Subcutaneous abdominal adipose tissue (tissue), 5 donors: ENCODE data around the gene RASA3.

ENCODE experiments used
- H3K27ac ChIP-seq: one replicate; pipeline ENCODE4 v1.7.0; 2013; ENCODE audit warnings: low read depth, mild to moderate bottlenecking, inconsistent platforms, low read length, moderate library complexity
- H3K27me3 ChIP-seq, 5 donors: one replicate each; pipeline ENCODE4 v1.7.0; 2013; ENCODE audit warnings: low read length in 5 of 5, inconsistent platforms in 1 of 5; ENCODE audit not compliant: control insufficient read depth in 5 of 5, insufficient read depth in 4 of 5
- H3K36me3 ChIP-seq, 5 donors: one replicate each; pipeline ENCODE4 v1.7.0; 2013; ENCODE audit warnings: low read length in 5 of 5; ENCODE audit not compliant: control insufficient read depth in 5 of 5, insufficient read depth in 5 of 5
- H3K4me1 ChIP-seq, 5 donors: one replicate each; pipeline ENCODE4 v1.7.0; 2013; ENCODE audit warnings: low read length in 5 of 5, mild to moderate bottlenecking in 3 of 5, moderate library complexity in 1 of 5; ENCODE audit not compliant: control insufficient read depth in 5 of 5, insufficient read depth in 5 of 5
- H3K4me3 ChIP-seq, 5 donors: one replicate each; pipeline ENCODE4 v1.7.0; 2013; ENCODE audit warnings: low read length in 5 of 5, low read depth in 1 of 5
- H3K9ac ChIP-seq, 5 donors: one replicate each; pipeline ENCODE4 v1.7.0; 2013; ENCODE audit warnings: low read length in 5 of 5, mild to moderate bottlenecking in 4 of 5, moderate library complexity in 3 of 5
- H3K9me3 ChIP-seq, 5 donors: one replicate each; pipeline ENCODE4 v1.7.0; 2013; ENCODE audit warnings: low read length in 5 of 5; ENCODE audit not compliant: control insufficient read depth in 5 of 5
- donor health status: healthy.
- donor health status: healthy.
- donor health status: healthy.
- donor health status: healthy.
- donor health status: healthy.

Gene RASA3

DNA sequence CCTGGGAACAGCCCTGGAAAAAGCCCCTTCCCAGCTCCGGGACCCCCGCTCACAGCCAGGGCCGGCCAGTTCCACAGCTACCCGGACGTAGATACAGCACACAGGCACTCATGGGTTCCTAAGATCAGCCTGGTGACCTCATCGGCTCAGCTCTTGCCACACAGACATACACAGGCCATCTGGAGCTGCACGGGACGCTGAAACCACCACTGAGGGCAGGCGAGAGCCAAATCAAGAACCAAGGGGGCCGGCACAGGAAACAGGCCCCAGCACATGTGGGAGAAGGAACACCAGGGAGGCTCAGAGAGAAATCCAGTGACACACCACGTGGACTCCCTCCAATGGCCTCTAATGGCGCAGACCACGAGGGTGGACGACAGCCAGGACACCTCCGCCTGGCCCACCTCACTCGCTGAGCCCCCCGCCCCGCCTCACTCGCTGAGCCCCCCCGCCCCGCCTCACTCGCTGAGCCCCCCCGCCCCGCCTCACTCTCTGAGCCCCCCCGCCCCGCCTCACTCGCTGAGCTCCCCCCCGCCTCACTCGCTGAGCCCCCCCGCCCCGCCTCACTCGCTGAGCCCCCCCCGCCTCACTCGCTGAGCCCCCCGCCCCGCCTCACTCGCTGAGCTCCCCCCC lies 88.9 kb downstream of the RASA3 start:
- H3K27me3 ChIP-seq: no peaks in the 10 kb centered on the region
- H3K9ac ChIP-seq: peak overlapping the region in 1 of 5 donors; percentile 62
- H3K36me3 ChIP-seq: peaks cover 0 to 24% (median 6%) of the 10 kb centered on the region in 5 donors
- peaks cover 4 to 60% (median 39%) of the 10 kb centered on the region in 5 donors for H3K4me1 ChIP-seq
- no peak overlapping the region for H3K4me3 ChIP-seq
- no peaks in the 10 kb centered on the region for H3K9me3 ChIP-seq
- peak overlapping the region; percentile 80 for H3K27ac ChIP-seq

DNA sequence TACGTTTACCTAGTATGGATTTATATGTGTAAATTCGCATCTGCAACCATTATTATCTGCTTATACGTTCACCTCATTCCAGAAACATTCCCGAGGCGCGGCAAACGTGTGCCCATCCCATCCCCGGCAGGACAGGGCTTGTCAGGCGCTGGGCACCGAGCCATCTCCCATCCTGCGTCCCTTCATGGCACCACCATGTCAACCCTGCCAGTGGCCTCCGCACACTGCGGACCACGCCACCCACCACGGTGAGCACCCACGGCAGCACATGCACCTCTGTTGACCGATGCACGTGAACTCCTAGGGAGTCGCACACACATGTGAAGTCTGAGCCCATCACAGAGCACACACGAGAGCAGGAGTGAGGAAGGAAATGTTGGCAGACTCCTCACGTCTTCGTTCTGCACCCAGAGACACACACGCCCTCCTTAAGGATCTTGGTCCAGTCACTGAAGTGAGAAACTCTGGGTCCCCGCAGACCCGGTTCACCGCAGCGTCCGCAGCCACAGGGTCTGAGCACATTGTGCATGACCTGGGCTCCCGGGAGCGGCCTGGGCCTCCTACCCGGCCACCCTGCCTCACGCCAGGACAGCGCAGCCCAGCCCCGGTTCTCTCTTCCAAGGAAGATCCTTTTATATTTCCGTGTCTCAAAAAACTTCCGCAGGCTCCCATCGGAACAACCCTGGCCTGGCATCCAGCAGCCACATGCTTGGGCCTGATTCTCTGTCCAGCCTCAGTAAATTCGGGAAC lies 90.2 kb downstream of the RASA3 start:
- H3K9me3 ChIP-seq: no peaks in the 10 kb centered on the region
- H3K9ac ChIP-seq: peak overlapping the region in 1 of 5 donors; percentile 62
- peaks cover 0 to 22% (median 7%) of the 10 kb centered on the region in 5 donors for H3K36me3 ChIP-seq
- H3K4me1 ChIP-seq: peaks cover 5 to 61% (median 43%) of the 10 kb centered on the region in 5 donors
- peak overlapping the region; percentile 80 for H3K27ac ChIP-seq
- H3K27me3 ChIP-seq: peaks cover 0 to 3% (median 0%) of the 10 kb centered on the region in 5 donors
- H3K4me3 ChIP-seq: no peak overlapping the region

DNA sequence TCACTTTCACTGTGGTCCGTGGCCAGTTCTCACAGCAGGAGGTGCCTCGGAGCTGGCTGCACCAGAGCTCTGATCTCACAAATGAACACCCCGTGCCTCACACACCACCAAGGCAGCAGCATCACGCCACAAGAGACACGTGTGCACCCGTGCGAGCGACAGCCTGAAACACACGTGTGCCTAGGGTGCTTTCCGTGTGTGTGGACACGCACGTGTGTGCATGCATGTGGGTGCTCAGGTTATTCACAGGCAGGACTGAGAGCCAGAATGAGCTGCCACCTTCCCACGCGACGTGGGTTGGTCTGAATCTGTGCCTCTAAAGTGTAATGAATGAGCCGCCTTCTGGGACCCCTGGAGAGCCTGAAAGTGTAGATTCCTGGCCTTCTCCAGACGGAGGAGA lies 90.9 kb downstream of the RASA3 start:
- Histone ChIP-seq H3K4me1 (peaks cover 5 to 65% (median 50%) of the 10 kb centered on the region in 5 donors), H3K27ac (no peak overlapping the region)

DNA sequence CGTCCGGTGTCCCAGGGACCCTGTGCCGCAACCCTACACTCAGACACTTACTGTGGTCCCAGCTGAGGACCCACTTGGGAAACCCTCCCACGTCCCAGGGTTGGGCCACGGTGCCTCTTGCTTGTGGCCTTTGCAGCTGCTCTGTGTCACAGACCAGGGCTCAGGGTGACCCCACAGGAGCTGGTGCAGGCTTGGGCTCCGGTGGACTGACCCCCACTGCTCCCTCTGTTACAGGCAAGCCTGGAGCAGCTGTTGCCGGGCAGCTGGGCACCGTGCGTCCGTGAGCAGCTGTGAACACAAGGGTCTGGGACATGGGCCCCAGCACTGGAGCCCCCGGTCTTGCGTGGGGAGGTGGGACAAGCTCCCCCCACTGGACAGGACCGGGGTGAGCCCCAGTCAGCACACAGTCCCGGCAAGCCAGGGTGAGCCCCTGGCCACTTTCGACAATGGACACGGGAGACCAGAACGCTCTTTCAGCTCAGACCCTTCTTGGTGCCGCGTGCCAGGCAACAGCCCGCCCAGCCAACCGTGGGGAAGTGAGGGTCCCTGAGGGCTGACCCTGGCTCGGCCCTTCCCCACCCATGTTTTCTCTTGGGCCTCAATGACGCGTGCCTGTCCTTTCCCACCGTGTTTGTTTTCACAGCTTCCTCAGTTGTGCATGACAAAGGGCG lies 92.8 kb downstream of the RASA3 start:
- Histone ChIP-seq H3K27me3 (peaks cover 0 to 3% (median 0%) of the 10 kb centered on the region in 5 donors), H3K4me3 (no peak overlapping the region), H3K9me3 (no peaks in the 10 kb centered on the region), H3K9ac (no peak overlapping the region), H3K36me3 (peaks cover 0 to 25% (median 7%) of the 10 kb centered on the region in 5 donors), H3K27ac (no peak overlapping the region), H3K4me1 (peaks cover 11 to 73% (median 57%) of the 10 kb centered on the region in 5 donors)

More for the DNA sequence above, 90.9 kb downstream of the RASA3 start:
- Histone ChIP-seq H3K36me3 (peaks cover 0 to 25% (median 7%) of the 10 kb centered on the region in 5 donors), H3K4me3 (no peak overlapping the region), H3K27me3 (peaks cover 0 to 3% (median 0%) of the 10 kb centered on the region in 5 donors), H3K9ac (no peak overlapping the region), H3K9me3 (no peaks in the 10 kb centered on the region)

DNA sequence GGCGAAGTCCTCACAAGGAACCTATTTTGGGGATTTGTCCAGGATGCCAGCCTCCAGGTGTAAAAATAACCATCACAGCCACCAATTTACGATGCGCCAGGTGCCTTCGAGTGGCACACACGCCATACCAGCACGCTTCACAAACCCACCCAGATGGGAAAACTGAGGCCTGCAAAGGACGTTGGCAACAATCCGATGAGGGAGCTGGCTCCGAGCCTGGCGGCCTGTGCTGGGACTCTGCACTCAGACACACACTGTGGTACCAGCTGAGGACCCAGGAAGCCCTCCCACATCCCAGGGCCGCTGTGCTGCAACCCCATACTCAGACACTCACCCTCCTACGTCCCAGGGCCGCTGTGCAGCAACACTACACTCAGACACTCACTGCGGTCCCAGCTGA lies 93.5 kb downstream of the RASA3 start:
- Histone ChIP-seq H3K27me3 (peaks cover 0 to 3% (median 0%) of the 10 kb centered on the region in 5 donors), H3K4me1 (peaks cover 13 to 80% (median 62%) of the 10 kb centered on the region in 5 donors), H3K36me3 (peaks cover 0 to 26% (median 7%) of the 10 kb centered on the region in 5 donors), H3K9me3 (no peaks in the 10 kb centered on the region), H3K9ac (no peak overlapping the region), H3K27ac (peak overlapping the region; percentile 23), H3K4me3 (no peak overlapping the region)

DNA sequence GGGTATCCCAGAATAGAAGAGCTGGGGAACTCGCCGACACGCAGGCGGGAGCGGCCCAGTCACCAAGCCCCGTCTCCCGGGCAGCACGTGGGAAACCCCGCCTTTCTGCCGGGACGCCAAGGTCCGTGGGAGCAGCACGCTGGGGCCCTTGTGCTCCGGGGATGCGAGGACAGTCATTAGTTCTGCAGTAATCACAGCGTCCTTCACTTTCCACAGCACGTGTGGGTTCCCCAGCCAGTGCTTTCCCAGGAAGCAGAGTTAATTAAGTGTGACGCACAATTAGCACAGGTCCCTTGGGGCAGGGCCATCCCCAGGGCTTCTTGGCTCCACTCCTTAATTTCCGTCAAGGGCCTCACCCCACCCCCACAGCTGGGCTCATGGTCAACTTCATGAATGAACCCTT lies 94.2 kb downstream of the RASA3 start:
- Histone ChIP-seq H3K4me1 (peaks cover 16 to 82% (median 64%) of the 10 kb centered on the region in 5 donors), H3K27ac (peak overlapping the region; percentile 23), H3K9me3 (no peaks in the 10 kb centered on the region), H3K36me3 (peaks cover 0 to 30% (median 7%) of the 10 kb centered on the region in 5 donors), H3K27me3 (peaks cover 0 to 3% (median 0%) of the 10 kb centered on the region in 5 donors), H3K9ac (peak overlapping the region in 1 of 5 donors; percentile 26), H3K4me3 (no peak overlapping the region)

DNA sequence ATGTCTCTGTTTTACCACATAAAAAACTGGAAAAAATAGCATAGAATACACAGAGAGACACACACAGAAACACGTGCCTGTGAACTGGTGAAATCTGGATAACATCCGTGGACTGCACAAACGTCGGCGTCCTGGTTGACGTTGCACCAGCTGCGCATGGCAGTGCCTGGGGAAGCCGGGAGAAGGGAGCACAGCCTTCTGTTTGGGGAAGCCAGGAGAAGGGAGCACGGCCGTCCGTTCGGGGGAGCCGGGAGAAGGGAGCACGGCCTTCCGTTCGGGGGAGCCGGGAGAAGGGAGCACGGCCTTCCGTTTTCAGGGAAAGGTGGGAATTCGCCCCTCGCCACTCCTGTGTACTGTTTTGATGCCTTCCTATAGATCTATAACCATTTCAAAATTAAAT lies 94.7 kb downstream of the RASA3 start:
- peaks cover 16 to 77% (median 58%) of the 10 kb centered on the region in 5 donors for H3K4me1 ChIP-seq
- H3K27ac ChIP-seq: peak overlapping the region; percentile 41
- H3K9ac ChIP-seq: no peak overlapping the region

DNA sequence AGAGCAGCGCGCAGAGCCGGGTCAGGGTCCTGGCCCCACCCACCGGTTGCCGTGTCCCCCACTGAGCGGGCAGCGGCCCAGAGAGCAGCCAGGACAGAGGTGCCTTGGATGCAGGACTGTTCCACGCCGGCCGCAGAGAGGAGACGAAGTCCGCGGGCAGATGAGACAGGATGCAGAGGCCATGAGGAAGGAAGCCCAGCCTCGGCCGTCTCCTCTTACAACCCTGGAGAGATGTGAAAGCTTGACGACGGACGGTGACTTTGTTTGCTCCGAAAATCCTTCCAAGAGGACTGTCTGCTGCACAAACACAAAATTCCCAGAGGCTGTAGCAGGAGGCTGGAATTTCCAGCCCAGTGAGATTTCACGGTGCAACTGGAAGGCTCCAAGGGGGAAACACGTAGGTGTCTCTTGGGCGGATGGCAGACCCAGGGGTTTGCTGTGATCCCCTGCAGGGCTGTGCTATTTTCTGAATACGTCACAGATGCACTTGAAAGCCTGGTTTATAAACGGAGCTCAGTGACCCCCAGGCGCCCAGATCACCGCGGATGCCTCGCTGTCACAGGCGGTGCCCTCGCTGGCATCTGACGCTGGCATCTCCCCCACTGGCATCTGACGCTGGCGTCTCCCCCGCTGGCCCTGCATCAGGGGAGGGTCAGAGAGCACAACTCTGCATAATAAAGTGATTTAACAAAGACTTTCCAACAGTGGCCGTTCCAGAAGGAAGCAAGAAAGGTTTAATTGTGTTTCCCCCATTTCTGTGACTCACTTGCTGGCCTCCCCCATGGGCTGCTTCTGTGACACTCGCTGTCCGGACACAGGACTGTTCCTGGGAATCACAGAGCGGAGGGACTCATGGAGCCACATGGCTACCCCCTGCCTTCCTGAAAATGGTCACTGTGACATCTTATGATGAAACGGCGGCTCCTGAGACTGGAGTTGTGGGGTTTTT lies 96.6 kb downstream of the RASA3 start:
- Histone ChIP-seq H3K27ac (peak overlapping the region; percentile 73), H3K36me3 (peaks cover 0 to 25% (median 9%) of the 10 kb centered on the region in 5 donors), H3K4me3 (no peak overlapping the region), H3K9me3 (no peaks in the 10 kb centered on the region), H3K27me3 (peaks cover 0 to 3% (median 0%) of the 10 kb centered on the region in 5 donors), H3K9ac (peak overlapping the region in 2 of 5 donors; percentile 12 to 16), H3K4me1 (peaks cover 20 to 83% (median 72%) of the 10 kb centered on the region in 5 donors)

More for the DNA sequence above, 94.7 kb downstream of the RASA3 start:
- Histone ChIP-seq H3K27me3 (peaks cover 0 to 3% (median 0%) of the 10 kb centered on the region in 5 donors), H3K9me3 (no peaks in the 10 kb centered on the region), H3K4me3 (no peak overlapping the region), H3K36me3 (peaks cover 0 to 29% (median 7%) of the 10 kb centered on the region in 5 donors)

DNA sequence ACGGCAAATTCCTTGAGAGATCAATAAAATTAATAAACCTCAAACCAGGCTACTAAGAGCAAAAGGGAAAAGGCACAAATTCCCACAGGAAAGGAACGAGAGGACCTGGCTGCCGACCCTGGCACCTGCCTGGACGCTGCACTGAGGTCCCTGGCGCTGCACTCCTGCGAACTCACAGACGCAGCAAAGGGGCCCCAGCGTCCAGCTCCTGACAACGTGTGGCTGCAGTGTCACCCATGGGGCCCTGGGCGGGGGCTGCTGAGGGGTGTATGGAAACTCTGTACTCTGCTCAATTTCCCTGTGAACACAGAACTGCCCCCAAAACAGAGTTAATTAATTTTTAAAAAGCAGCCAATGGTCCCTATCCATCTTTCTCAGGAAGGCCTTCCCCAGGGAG lies 97.2 kb downstream of the RASA3 start:
- Histone ChIP-seq H3K9me3 (no peaks in the 10 kb centered on the region), H3K9ac (no peak overlapping the region), H3K4me1 (peaks cover 22 to 89% (median 72%) of the 10 kb centered on the region in 5 donors), H3K27me3 (peaks cover 0 to 3% (median 0%) of the 10 kb centered on the region in 5 donors), H3K36me3 (peaks cover 0 to 25% (median 8%) of the 10 kb centered on the region in 5 donors), H3K27ac (peak overlapping the region; percentile 73), H3K4me3 (no peak overlapping the region)
